ENCODE measurements around the gene PAIP2B. TPM values are rescaled to one million over a fixed set of nuclear protein-coding genes. Genes with fewer than 3 reads are reported as not detected.

PAIP2B gene
- polyA plus RNA-seq, 3 donors: 0.08 to 0.20 (median 0.17) TPM

- Histone ChIP-seq H3K36me3 (replicated peaks in 1 of 2; ENCODE audit: control insufficient read depth in 1 of 2, insufficient read depth in 2 of 2, low read length in 2 of 2) (peaks cover 19 to 21% of the 10 kb centered on the region in 2 donors), H3K79me2 (ENCODE audit: insufficient read depth, low read length) (no peaks in the 10 kb centered on the region), H3K4me2 (replicated peaks; ENCODE audit: extremely low read depth, low read length, poor library complexity, severe bottlenecking) (no peak overlapping the region), H3K9me3 (replicated peaks in 1 of 2; ENCODE audit: control insufficient read depth in 1 of 2, insufficient read depth in 1 of 2, low read length in 2 of 2) (no peaks in the 10 kb centered on the region), H3K4me3 (replicated peaks in 1 of 3; ENCODE audit: low read depth in 2 of 3, low read length in 3 of 3) (no peak overlapping the region), H3K27me3 (ENCODE audit: control insufficient read depth in 2 of 2, insufficient read depth in 2 of 2, low read length in 2 of 2) (no peaks in the 10 kb centered on the region), H3K9ac (ENCODE audit: insufficient read depth, low read length, poor library complexity, severe bottlenecking) (no peak overlapping the region), H2AFZ (ENCODE audit: insufficient read depth, low read depth, low read length, poor library complexity, severe bottlenecking) (no peak overlapping the region), H3K4me1 (ENCODE audit: control insufficient read depth in 1 of 2, insufficient read depth in 2 of 2, low read length in 2 of 2) (peaks cover 4% of the 10 kb centered on the region in 2 donors), H4K20me1 (ENCODE audit: insufficient read depth, low read length) (no peaks in the 10 kb centered on the region), H3K27ac (ENCODE audit: low read depth in 1 of 2, low read length in 2 of 2) (no peak overlapping the region)
- Mint-ChIP-seq H3K36me3 (peaks cover 20 to 22% of the 10 kb centered on the region in 2 donors), H3K4me3 (no peak overlapping the region), H3K9me3 (no peaks in the 10 kb centered on the region), H3K27me3 (ENCODE audit: low read depth in 3 of 3) (peaks cover 1 to 3% (median 2%) of the 10 kb centered on the region in 3 donors), H3K4me1 (peaks cover 9% of the 10 kb centered on the region), H3K27ac (no peak overlapping the region)
- intact Hi-C loops (cut with micrococcal nuclease): no loop called here
- no peak for DNase-seq
- TF ChIP-seq, protein P1, sequence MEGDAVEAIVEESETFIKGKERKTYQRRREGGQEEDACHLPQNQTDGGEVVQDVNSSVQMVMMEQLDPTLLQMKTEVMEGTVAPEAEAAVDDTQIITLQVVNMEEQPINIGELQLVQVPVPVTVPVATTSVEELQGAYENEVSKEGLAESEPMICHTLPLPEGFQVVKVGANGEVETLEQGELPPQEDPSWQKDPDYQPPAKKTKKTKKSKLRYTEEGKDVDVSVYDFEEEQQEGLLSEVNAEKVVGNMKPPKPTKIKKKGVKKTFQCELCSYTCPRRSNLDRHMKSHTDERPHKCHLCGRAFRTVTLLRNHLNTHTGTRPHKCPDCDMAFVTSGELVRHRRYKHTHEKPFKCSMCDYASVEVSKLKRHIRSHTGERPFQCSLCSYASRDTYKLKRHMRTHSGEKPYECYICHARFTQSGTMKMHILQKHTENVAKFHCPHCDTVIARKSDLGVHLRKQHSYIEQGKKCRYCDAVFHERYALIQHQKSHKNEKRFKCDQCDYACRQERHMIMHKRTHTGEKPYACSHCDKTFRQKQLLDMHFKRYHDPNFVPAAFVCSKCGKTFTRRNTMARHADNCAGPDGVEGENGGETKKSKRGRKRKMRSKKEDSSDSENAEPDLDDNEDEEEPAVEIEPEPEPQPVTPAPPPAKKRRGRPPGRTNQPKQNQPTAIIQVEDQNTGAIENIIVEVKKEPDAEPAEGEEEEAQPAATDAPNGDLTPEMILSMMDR (IDR thresholded peaks at IDR 0.05): no peak
- WGBS (ENCODE audit: insufficient coverage): 97% methylated on average over 7 of the region's 11 CpGs
Observed at GRCh38 chr2:71153585-71154224, 73.2 kb downstream of the PAIP2B start.

DNA sequence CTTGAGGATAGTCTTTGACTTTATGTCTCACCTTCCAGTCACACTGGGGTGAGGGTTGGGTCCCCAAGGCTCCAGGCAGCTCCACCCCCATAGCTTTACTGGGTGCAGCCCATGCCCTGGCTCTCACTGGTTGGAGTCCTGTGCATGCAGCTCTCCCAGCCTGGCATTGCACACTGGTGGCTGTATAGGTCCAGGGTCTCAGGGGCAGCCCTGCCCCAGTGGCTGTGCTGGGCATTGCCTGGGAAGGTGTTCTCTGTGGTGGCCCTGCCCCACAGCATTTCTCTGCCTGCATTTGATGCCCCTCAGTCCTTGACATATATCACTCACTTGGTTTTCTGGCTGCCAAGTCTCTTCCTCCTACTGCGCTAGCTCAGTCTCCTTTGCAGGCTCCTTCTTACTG is 75.3 kb downstream of the PAIP2B start:
- H3K79me2 ChIP-seq (ENCODE audit: insufficient read depth, low read length): no peaks in the 10 kb centered on the region
- Mint-ChIP-seq H3K27me3 (ENCODE audit: low read depth in 3 of 3) (peaks cover 1 to 2% (median 2%) of the 10 kb centered on the region in 3 donors), H3K36me3 (peaks cover 38 to 41% of the 10 kb centered on the region in 2 donors), H3K9me3 (no peaks in the 10 kb centered on the region), H3K27ac (no peak overlapping the region), H3K4me1 (no peaks in the 10 kb centered on the region), H3K4me3 (no peak overlapping the region)
- no peak overlapping the region for H2AFZ ChIP-seq (ENCODE audit: insufficient read depth, low read depth, low read length, poor library complexity, severe bottlenecking)
- H3K4me1 ChIP-seq (ENCODE audit: control insufficient read depth in 1 of 2, insufficient read depth in 2 of 2, low read length in 2 of 2): no peaks in the 10 kb centered on the region
- H3K4me3 ChIP-seq (replicated peaks in 1 of 3; ENCODE audit: low read depth in 2 of 3, low read length in 3 of 3): no peak overlapping the region
- H3K9ac ChIP-seq (ENCODE audit: insufficient read depth, low read length, poor library complexity, severe bottlenecking): no peak overlapping the region
- WGBS (ENCODE audit: insufficient coverage): 100% methylated on average over 1 of the region's 1 CpG
- no peak overlapping the region for H3K27ac ChIP-seq (ENCODE audit: low read depth in 1 of 2, low read length in 2 of 2)
- H3K9me3 ChIP-seq (replicated peaks in 1 of 2; ENCODE audit: control insufficient read depth in 1 of 2, insufficient read depth in 1 of 2, low read length in 2 of 2): no peaks in the 10 kb centered on the region
- no peaks in the 10 kb centered on the region for H3K27me3 ChIP-seq (ENCODE audit: control insufficient read depth in 2 of 2, insufficient read depth in 2 of 2, low read length in 2 of 2)
- no peak for DNase-seq
- H4K20me1 ChIP-seq (ENCODE audit: insufficient read depth, low read length): no peaks in the 10 kb centered on the region
- peaks cover 39 to 42% of the 10 kb centered on the region in 2 donors for H3K36me3 ChIP-seq (replicated peaks in 1 of 2; ENCODE audit: control insufficient read depth in 1 of 2, insufficient read depth in 2 of 2, low read length in 2 of 2)
- no peak overlapping the region for H3K4me2 ChIP-seq (replicated peaks; ENCODE audit: extremely low read depth, low read length, poor library complexity, severe bottlenecking)
- intact Hi-C loops (cut with micrococcal nuclease): no loop called here
- TF ChIP-seq, protein P1 (IDR thresholded peaks at IDR 0.05): no peak

Data from CD14-positive monocyte (primary cell).